ENCODE measurements around the gene PTRH2. TPM values are rescaled to one million over a fixed set of nuclear protein-coding genes. Genes with fewer than 3 reads are reported as not detected.
A peak's percentile ranks its signal among the peaks of the same experiment; 100 is the strongest.

The PTRH2 gene
- total RNA-seq, 4 donors from 2014 or later = 27.2 to 31.7 (median 30.9) TPM

DNA sequence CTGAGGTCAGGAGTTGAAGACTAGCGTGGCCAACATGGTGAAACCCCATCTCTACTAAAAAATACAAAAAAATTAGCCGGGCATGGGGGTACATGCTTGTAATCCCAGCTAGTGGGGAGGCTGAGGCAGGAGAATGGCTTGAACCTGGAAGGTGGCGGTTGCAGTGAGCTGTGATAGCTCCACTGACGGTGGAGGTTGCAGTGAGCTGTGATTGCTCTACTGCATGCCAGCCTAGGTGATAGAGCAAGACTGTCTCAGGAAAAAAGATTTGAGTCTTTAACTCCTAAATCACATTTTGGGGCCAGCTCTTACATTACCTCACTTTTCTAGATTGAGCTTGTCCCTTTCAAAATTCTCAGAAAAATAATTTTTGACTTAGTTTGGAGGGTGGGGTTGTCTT is 15.4 kb upstream of the PTRH2 start:
- DNase-seq = no peak
- Histone ChIP-seq H3K9me3 (no peaks in the 10 kb centered on the region), H3K27ac (no peak overlapping the region), H3K4me1 (peaks cover 0 to 28% (median 13%) of the 10 kb centered on the region in 3 donors), H3K27me3 (no peaks in the 10 kb centered on the region), H3K36me3 (no peaks in the 10 kb centered on the region), H3K4me3 (no peak overlapping the region)
- TF ChIP-seq, protein P1, sequence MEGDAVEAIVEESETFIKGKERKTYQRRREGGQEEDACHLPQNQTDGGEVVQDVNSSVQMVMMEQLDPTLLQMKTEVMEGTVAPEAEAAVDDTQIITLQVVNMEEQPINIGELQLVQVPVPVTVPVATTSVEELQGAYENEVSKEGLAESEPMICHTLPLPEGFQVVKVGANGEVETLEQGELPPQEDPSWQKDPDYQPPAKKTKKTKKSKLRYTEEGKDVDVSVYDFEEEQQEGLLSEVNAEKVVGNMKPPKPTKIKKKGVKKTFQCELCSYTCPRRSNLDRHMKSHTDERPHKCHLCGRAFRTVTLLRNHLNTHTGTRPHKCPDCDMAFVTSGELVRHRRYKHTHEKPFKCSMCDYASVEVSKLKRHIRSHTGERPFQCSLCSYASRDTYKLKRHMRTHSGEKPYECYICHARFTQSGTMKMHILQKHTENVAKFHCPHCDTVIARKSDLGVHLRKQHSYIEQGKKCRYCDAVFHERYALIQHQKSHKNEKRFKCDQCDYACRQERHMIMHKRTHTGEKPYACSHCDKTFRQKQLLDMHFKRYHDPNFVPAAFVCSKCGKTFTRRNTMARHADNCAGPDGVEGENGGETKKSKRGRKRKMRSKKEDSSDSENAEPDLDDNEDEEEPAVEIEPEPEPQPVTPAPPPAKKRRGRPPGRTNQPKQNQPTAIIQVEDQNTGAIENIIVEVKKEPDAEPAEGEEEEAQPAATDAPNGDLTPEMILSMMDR (IDR thresholded peaks at IDR 0.05) = no peak
- no peak for TF ChIP-seq POLR2A (IDR thresholded peaks at IDR 0.05)
- intact Hi-C loops (cut with DNase I) = no loop called here
- WGBS, 2 donors = 90 to 97% methylated on average over 3 to 4 of the region's 4 CpGs

DNA sequence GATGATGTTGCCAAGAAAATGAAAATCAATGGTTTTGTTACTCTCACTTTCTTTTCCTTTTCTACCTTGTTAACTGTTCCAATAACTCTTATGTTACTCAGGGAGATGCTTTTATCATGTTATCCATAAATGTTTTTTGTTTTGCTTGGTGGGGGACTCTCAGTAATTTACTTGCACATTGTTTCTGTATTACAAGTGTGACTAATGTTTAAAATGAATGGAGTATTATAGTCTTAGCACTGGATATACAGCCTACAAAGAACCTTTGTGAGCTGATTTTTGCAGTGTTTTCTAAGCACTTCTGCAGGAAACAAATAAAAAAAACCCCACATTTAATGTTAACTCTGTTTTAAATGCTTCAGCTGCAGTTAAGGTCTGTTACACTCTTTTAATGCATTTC is 12.3 kb upstream of the PTRH2 start:
- Histone ChIP-seq H3K27ac (no peak overlapping the region), H3K9me3 (no peaks in the 10 kb centered on the region), H3K27me3 (no peaks in the 10 kb centered on the region), H3K4me1 (peaks cover 0 to 18% (median 3%) of the 10 kb centered on the region in 3 donors), H3K36me3 (no peaks in the 10 kb centered on the region), H3K4me3 (no peak overlapping the region)
- no peak for TF ChIP-seq POLR2A (IDR thresholded peaks at IDR 0.05)
- TF ChIP-seq, protein P1 (IDR thresholded peaks at IDR 0.05) = no peak
- no peak for DNase-seq
- intact Hi-C loops (cut with DNase I) = no loop called here

DNA sequence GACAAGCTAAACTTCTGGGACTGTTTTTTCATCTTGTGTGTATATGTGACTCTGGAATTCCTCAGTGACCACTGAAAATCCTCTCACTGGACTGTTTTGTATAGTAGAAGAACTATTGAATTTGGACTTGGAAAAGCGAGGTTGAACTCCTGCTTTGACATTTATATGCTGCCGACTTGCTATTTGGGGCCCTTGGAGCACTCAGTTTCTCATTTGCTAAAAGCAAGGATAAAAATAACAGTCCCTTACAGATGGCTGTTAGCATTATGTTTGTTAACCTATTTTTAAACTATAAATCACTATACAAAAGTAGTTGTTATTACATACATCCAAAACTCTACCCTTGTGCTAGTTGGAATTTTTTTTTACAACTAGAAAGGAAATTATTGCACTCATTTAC is 9.2 kb upstream of the PTRH2 start:
- intact Hi-C loops (cut with DNase I) = no loop called here
- no peaks in the 10 kb centered on the region for H3K9me3 ChIP-seq
- peak overlapping the region in 1 of 4 donors; percentile 8 for H3K27ac ChIP-seq
- no peak for DNase-seq
- H3K27me3 ChIP-seq = no peaks in the 10 kb centered on the region
- TF ChIP-seq, protein P1 (IDR thresholded peaks at IDR 0.05) = no peak
- no peak for TF ChIP-seq POLR2A (IDR thresholded peaks at IDR 0.05)
- peaks cover 0 to 14% (median 0%) of the 10 kb centered on the region in 3 donors for H3K4me1 ChIP-seq
- H3K4me3 ChIP-seq = no peak overlapping the region
- WGBS, 2 donors = 83 to 96% methylated on average over 2 of the region's 2 CpGs
- H3K36me3 ChIP-seq = no peaks in the 10 kb centered on the region

DNA sequence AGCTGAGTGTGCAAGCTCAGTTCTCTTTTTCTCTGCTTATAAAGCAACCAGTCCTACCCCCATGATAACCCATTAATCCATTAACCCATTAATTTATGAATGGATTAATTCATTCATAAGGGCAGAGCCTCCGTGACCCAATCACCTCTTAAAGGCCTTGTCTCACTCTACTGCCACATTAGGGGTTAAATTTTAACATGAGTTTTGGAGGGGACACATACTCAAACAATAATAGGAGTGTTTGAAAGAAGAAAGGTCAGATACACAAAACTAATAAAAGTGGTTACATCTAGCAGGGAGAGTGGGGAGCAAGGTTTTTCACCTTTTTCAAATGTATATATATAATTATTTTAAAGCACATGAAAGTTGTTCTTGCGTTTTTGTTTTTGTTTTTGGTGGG is 7.0 kb upstream of the PTRH2 start:
- Histone ChIP-seq H3K4me1 (peaks cover 6 to 21% (median 12%) of the 10 kb centered on the region in 3 donors), H3K36me3 (no peaks in the 10 kb centered on the region), H3K27ac (no peak overlapping the region), H3K27me3 (no peaks in the 10 kb centered on the region), H3K9me3 (no peaks in the 10 kb centered on the region), H3K4me3 (no peak overlapping the region)
- intact Hi-C loops (cut with DNase I) = no loop called here
- no peak for DNase-seq
- TF ChIP-seq POLR2A (IDR thresholded peaks at IDR 0.05) = no peak
- 89 to 93% methylated on average over 2 of the region's 2 CpGs for WGBS, 2 donors

DNA sequence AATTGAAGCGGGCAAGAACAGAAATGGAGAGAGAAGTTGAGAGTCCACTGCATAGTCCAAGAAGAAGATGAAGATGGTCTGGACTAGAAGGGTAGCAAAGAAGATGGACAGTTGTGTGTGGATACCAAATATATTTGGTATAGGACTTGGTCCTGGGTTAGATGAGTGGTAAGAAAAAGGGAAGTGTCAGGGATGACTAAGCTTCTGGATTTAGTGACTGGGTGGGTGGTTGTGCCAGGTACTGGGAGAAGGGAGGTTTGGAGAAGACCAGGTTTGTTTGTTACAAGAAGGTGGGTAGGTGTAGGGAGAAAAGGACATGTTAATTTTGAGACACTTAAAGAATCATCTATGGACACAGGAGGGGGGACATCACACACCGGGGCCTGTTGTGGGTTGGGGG is 5.6 kb upstream of the PTRH2 start:
- no peak overlapping the region for H3K4me3 ChIP-seq
- H3K27ac ChIP-seq = no peak overlapping the region
- DNase-seq = no peak
- H3K27me3 ChIP-seq = no peaks in the 10 kb centered on the region
- no peaks in the 10 kb centered on the region for H3K9me3 ChIP-seq
- TF ChIP-seq, protein P1 (IDR thresholded peaks at IDR 0.05) = no peak
- TF ChIP-seq POLR2A (IDR thresholded peaks at IDR 0.05) = no peak
- peaks cover 6 to 34% (median 24%) of the 10 kb centered on the region in 3 donors for H3K4me1 ChIP-seq
- 92 to 100% methylated on average over 2 of the region's 2 CpGs for WGBS, 2 donors
- intact Hi-C loops (cut with DNase I) = no loop called here
- no peaks in the 10 kb centered on the region for H3K36me3 ChIP-seq

DNA sequence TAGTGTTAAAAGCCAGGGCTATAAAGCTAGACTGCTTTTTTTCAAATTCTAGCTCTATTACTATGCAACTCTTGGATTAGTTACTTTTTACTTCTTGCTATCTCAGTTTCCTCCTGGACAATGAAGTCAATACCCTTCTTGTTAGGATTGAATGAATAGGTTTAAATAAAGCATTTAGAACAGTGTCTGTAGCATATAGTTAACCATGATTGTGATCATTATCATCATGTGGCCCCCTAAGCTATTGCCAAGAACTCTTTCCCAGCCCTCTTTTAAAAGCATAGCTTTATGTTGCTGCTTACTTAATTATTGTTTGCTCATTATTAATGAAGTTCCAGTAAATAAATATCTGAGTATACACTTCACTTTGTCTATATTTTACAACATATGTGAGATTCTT is 4.7 kb upstream of the PTRH2 start:
- DNase-seq = no peak
- H3K27ac ChIP-seq = no peak overlapping the region
- no peak overlapping the region for H3K4me3 ChIP-seq
- no peaks in the 10 kb centered on the region for H3K27me3 ChIP-seq
- H3K9me3 ChIP-seq = no peaks in the 10 kb centered on the region
- intact Hi-C loops (cut with DNase I) = no loop called here
- peaks cover 6 to 36% (median 24%) of the 10 kb centered on the region in 3 donors for H3K4me1 ChIP-seq
- TF ChIP-seq POLR2A (IDR thresholded peaks at IDR 0.05) = no peak
- TF ChIP-seq, protein P1 (IDR thresholded peaks at IDR 0.05) = no peak
- H3K36me3 ChIP-seq = no peaks in the 10 kb centered on the region

Measured in esophagus squamous epithelium (tissue), 5 donors.